BLaER1 (cell line): ENCODE results near the gene KLHDC2.

Experiments used
- H3K27ac ChIP-seq: shearing (Covaris generic); formaldehyde crosslinking; 2 replicates; pipeline ENCODE4 v1.8.1; 2022
- H3K27me3 ChIP-seq: shearing (Covaris generic); formaldehyde crosslinking; 2 replicates; pipeline ENCODE4 v1.8.1; 2022
- H3K36me3 ChIP-seq: shearing (Covaris generic); formaldehyde crosslinking; 2 replicates; pipeline ENCODE4 v1.8.1; 2022
- H3K4me1 ChIP-seq: shearing (Covaris generic); formaldehyde crosslinking; 2 replicates; pipeline ENCODE4 v1.8.1; 2022
- H3K4me2 ChIP-seq: shearing (Covaris generic); formaldehyde crosslinking; 2 replicates; pipeline ENCODE4 v1.8.1; 2022
- H3K4me3 ChIP-seq: shearing (Covaris generic); formaldehyde crosslinking; 2 replicates; pipeline ENCODE4 v1.8.1; 2022
- H3K9ac ChIP-seq: shearing (Covaris generic); formaldehyde crosslinking; 2 replicates; pipeline ENCODE4 v1.8.1; 2022
- H3K9me3 ChIP-seq: shearing (Covaris generic); formaldehyde crosslinking; 2 replicates; pipeline ENCODE4 v1.8.1; 2022
- H4K20me1 ChIP-seq: shearing (Covaris generic); formaldehyde crosslinking; 2 replicates; pipeline ENCODE4 v1.8.1; 2022
- Cebpa-rat ChIP-seq: shearing (Covaris generic); IDR thresholded peaks from 2 replicates; pipeline ENCODE4 v1.8.1; 2022

Gene KLHDC2

GRCh38 chr14:49828640-49829039, 60.7 kb downstream of the KLHDC2 start:
- peaks cover 97% of the 10 kb centered on the region for H3K36me3 ChIP-seq
- 0 out of 2 replicates have a peak, but pooled peaks cover 7% of the 10 kb centered on the region for H3K9me3 ChIP-seq
- no peak for TF ChIP-seq Cebpa-rat
- H3K4me3 ChIP-seq: no peak overlapping the region
- no peaks in the 10 kb centered on the region for H3K4me1 ChIP-seq
- peaks cover 41% of the 10 kb centered on the region for H4K20me1 ChIP-seq
- H3K27ac ChIP-seq: no peak overlapping the region
- H3K9ac ChIP-seq: no peak overlapping the region
- H3K4me2 ChIP-seq: no peak overlapping the region
- H3K27me3 ChIP-seq: no peaks in the 10 kb centered on the region
